Tibial artery (tissue), 4 donors: ENCODE data around the gene TTC31.
A peak's percentile ranks its signal among the peaks of the same experiment; 100 is the strongest.

Experiments
- DNase-seq, 2 donors: peaks; one replicate each; pipeline ENCODE4 v3.0.0-alpha.2; 2019
- H3K27ac ChIP-seq, 2 donors: fragments of 200-600 bp; sonication (generic) in 1 of 2; 1 replicate in 1 of 2; 2 replicates in 1 of 2; pipeline ENCODE4 v1.5.1; 2018 to 2019; ENCODE audit warnings: mild to moderate bottlenecking in 1 of 2
- H3K27me3 ChIP-seq, 2 donors: fragments of 200-600 bp; sonication (generic) in 1 of 2; one replicate each; pipeline versions ENCODE4 v1.5.1 to v1.6.0; 2016 to 2019
- H3K36me3 ChIP-seq, 3 donors: fragments of 200-600 bp; sonication (generic) in 2 of 3; one replicate each; pipeline ENCODE4 v1.5.1; 2016 to 2019; ENCODE audit warnings: mild to moderate bottlenecking in 2 of 3
- H3K4me1 ChIP-seq, 4 donors: fragments of 200-600 bp; sonication (generic) in 2 of 4; 1 replicate in 3 of 4; 2 replicates in 1 of 4; pipeline ENCODE4 v1.5.1; 2016 to 2019
- H3K4me3 ChIP-seq, 2 donors: fragments of 200-600 bp; sonication (generic) in 1 of 2; 1 replicate in 1 of 2; 2 replicates in 1 of 2; pipeline ENCODE4 v1.5.1; 2018 to 2019; ENCODE audit warnings: mild to moderate bottlenecking in 2 of 2
- H3K9me3 ChIP-seq, 3 donors: fragments of 200-600 bp; sonication (generic) in 1 of 3; one replicate each; pipeline ENCODE4 v1.5.1; 2016 to 2019
- CTCF ChIP-seq, 2 experiments: fragments of 200-600 bp in 1 of 2; fragments of 450-650 bp in 1 of 2; IDR thresholded peaks; one replicate each; pipeline ENCODE4 v1.5.1; 2017 to 2019; ENCODE audit warnings: antibody characterized with exemption in 2 of 2, mild to moderate bottlenecking in 1 of 2, moderate library complexity in 1 of 2
- intact Hi-C: fragments of 100-400 bp; cut with DNase I; formaldehyde crosslinking; loops from one replicate; pipeline ENCODE4 v1.15.0; 2023; ENCODE audit warnings: low total_unique reads

The TTC31 gene

GRCh38 chr2:74515271-74515980 lies 32.5 kb downstream of the TTC31 start:
- H3K9me3 ChIP-seq = no peaks in the 10 kb centered on the region
- H3K36me3 ChIP-seq = no peaks in the 10 kb centered on the region
- TF ChIP-seq CTCF (IDR thresholded peaks at IDR 0.05) = no peak
- no peak for DNase-seq
- peak overlapping the region; percentile 17 to 41 for H3K4me3 ChIP-seq
- peaks cover 20 to 100% of the 10 kb centered on the region in 2 donors for H3K27me3 ChIP-seq
- H3K4me1 ChIP-seq = peaks cover 0 to 31% (median 28%) of the 10 kb centered on the region in 4 donors
- H3K27ac ChIP-seq = no peak overlapping the region
- intact Hi-C loops = no loop called here

GRCh38 chr2:74515981-74516633 lies 33.2 kb downstream of the TTC31 start:
- no peak for TF ChIP-seq CTCF (IDR thresholded peaks at IDR 0.05)
- Histone ChIP-seq H3K4me3 (peak overlapping the region; percentile 17 to 41), H3K36me3 (no peaks in the 10 kb centered on the region), H3K9me3 (no peaks in the 10 kb centered on the region), H3K4me1 (peaks cover 0 to 31% (median 28%) of the 10 kb centered on the region in 4 donors), H3K27ac (no peak overlapping the region), H3K27me3 (peaks cover 20 to 99% of the 10 kb centered on the region in 2 donors)
- intact Hi-C loops = no loop called here
- DNase-seq = peak; percentile 51 to 67

GRCh38 chr2:74516650-74517049 lies 33.8 kb downstream of the TTC31 start:
- peaks cover 20 to 96% of the 10 kb centered on the region in 2 donors for H3K27me3 ChIP-seq
- DNase-seq = no peak
- H3K27ac ChIP-seq = no peak overlapping the region
- H3K36me3 ChIP-seq = no peaks in the 10 kb centered on the region
- H3K9me3 ChIP-seq = no peaks in the 10 kb centered on the region
- no peak for TF ChIP-seq CTCF (IDR thresholded peaks at IDR 0.05)
- intact Hi-C loops = no loop called here
- H3K4me1 ChIP-seq = peaks cover 0 to 31% (median 28%) of the 10 kb centered on the region in 4 donors
- H3K4me3 ChIP-seq = peak overlapping the region in 1 of 2 donors; percentile 17

GRCh38 chr2:74522516-74522915 lies 39.6 kb downstream of the TTC31 start:
- intact Hi-C loops = no loop called here
- Histone ChIP-seq H3K4me1 (no peaks in the 10 kb centered on the region), H3K27ac (no peak overlapping the region), H3K27me3 (peaks cover 3 to 37% of the 10 kb centered on the region in 2 donors), H3K36me3 (peaks cover 15 to 23% (median 18%) of the 10 kb centered on the region in 3 donors), H3K9me3 (no peaks in the 10 kb centered on the region), H3K4me3 (no peak overlapping the region)
- no peak for DNase-seq
- no peak for TF ChIP-seq CTCF (IDR thresholded peaks at IDR 0.05)

- intact Hi-C loops = no loop called here
- Histone ChIP-seq H3K9me3 (no peaks in the 10 kb centered on the region), H3K27me3 (peaks cover 0 to 22% of the 10 kb centered on the region in 2 donors), H3K4me1 (peaks cover 0 to 14% (median 11%) of the 10 kb centered on the region in 4 donors), H3K4me3 (no peak overlapping the region), H3K27ac (no peak overlapping the region), H3K36me3 (peaks cover 21 to 32% (median 21%) of the 10 kb centered on the region in 3 donors)
- DNase-seq = no peak
- TF ChIP-seq CTCF (IDR thresholded peaks at IDR 0.05) = no peak
Measured at GRCh38 chr2:74524005-74524404, 41.1 kb downstream of the TTC31 start.
